HG03565 (cell line): Measurements from ENCODE around the gene RBP2.

Experiments
- ATAC-seq: cut with Tn5 transposase; IDR thresholded peaks from one replicate; pipeline ENCODE4 v1.9.1; 2021; ENCODE audit warnings: mild to moderate bottlenecking, moderate library complexity; ENCODE audit not compliant: unreplicated experiment

RBP2 gene

DNA sequence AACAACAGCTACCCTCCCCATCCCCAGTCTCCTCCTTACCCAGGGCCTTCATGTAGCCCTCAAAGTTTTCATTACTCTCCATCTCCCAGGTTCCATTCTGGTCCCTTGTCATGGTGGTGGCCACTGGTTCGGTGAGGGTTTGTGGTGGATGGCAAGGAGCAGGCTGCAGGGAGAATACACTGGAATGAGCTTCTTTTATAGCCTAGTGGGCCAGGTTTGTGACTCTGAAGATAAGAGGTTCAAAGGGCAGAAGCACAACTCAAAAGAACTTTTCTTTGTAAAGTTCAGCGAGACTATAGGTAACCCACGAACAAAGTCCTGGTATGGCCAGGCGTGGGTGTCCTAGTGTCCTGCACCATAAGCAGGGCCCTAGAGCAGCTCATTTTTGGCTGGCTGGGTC lies at the start of gene RBP2:
Gene RBP2 (minus strand): TSS at position 169 of the 400 bp plus-strand sequence. CDS start 57 bp downstream, at position 112.
- no peak for ATAC-seq

DNA sequence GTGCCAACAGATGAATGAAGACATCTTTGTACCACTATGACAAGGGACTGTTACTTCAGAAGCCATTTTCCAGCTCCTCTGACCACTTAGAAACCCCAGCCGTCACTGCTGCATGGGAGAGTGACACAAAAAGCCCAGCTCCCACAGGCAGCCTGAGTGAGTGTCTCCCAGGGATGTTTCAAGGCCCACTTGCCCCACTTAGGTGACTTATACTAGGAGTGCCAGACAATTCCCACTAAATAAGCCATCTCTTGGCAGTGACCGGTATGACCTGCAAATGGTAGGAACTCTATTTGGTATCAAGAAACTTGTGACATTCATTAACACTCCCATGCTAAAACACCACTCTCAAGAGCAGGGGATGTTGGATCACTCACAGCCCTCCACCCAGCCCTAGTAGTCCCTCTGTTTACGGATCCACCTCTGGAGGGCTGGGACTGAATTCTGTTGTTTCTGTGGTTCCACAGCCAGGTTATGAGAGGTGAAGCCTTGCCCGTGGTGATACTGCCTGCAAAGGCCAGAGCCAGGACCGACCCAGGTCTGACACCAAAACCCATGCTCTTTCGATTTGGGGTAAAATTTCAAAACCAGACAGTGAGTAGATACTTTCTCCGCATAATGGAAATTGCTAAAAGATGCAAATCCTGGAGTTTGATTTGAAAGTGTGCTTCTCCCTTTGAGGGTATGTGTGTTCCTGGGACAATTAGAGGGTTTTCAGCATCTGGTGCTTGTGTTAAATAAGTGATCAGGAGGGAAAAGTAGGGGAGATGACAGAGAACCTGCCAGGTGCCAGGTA lies 48.7 kb upstream of the RBP2 start:
- ATAC-seq: no peak

DNA sequence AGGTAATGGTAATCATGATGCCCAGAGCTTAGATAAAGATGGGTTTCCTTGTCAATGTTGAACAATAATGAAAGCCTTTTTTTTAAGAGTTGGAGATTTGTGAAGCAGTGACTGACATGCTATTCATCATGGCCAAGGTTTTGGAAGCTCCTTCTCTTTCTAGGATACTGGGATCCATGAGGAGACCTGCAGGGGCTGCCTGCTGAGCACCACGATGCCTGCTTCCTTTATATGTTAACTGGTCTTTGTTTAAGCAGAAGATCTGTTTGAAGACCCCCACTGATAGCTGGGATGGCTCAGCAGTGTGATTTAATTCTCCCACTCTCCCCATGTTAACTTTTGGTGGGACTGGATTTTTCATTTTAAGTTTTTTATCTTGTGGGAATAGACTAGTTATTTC lies 47.4 kb upstream of the RBP2 start:
- ATAC-seq: no peak

DNA sequence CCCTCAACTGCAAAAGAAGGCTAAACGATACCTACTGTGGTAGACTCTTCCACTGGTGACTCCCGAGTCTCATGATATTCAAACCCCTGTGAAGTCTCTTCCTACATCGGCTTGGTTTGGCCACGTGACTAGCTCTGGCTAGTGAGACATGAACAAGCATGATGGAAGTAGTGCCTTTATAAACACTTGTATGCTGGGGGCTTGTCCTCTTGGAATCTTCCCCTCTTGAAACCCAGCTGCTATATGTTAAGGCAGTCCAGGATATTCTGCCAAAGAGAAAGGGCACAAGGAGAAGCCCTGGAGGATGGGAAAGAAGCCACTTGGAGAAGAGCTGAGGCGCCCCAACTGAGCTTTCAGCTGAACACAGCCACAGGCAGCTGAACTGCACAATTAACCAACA lies 46.9 kb upstream of the RBP2 start:
- ATAC-seq: no peak

DNA sequence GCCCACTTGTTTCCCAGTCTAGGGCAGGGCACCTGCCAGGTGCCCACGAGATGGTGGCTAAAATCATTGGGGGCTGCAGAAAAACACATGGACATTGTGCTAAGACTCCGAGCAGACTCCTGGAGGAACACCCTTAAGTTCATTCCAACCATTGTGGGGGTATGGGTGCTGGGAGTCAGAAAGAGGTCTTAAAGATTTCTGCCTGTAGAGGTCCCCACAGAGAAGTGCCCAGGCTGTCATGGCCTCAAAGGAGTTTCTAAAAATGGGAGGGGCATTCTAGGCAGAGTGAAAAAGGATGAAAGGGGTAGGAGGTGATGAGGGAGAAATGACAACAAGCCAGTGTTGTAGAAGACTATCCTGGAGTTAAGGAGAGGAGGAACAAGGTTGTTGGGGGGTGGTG lies 46.1 kb upstream of the RBP2 start:
- ATAC-seq: no peak

DNA sequence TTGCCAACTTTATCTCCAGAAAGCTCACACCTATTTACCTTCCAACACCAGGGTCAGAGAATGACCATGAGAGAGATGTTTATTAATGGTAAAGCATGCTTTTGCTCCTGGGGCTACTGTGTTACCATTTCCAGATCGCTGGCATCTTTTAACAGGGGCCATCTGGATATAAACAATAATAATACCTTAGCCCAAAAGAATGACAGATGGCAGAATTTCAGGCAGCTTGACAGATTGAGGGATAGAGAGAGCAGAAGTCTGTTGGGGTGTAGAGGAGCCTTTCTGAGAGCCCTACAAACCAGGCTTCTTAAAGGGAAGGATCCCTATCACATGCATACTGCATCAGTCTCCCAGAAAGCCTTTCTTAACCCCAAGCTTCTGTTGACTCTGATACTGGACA lies 45.5 kb upstream of the RBP2 start:
- ATAC-seq: no peak

DNA sequence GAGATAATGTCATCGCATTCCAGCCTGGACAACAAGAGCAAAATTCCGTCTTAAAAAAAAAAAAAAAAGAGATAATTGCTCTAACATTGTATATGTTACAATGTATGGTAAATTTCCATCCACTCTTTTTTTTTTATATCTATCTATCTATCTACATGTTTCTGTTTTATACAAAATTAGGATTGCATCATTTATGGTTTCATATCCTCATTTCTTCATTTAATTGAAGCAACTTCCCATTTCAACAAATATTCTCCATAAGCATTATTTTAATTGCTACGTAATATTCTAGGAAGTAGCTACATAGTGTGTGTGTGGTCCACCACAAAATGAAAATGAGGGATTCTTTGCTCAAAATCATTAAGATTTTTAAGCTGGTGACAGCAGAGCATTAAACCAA lies 44.8 kb upstream of the RBP2 start:
- no peak for ATAC-seq

DNA sequence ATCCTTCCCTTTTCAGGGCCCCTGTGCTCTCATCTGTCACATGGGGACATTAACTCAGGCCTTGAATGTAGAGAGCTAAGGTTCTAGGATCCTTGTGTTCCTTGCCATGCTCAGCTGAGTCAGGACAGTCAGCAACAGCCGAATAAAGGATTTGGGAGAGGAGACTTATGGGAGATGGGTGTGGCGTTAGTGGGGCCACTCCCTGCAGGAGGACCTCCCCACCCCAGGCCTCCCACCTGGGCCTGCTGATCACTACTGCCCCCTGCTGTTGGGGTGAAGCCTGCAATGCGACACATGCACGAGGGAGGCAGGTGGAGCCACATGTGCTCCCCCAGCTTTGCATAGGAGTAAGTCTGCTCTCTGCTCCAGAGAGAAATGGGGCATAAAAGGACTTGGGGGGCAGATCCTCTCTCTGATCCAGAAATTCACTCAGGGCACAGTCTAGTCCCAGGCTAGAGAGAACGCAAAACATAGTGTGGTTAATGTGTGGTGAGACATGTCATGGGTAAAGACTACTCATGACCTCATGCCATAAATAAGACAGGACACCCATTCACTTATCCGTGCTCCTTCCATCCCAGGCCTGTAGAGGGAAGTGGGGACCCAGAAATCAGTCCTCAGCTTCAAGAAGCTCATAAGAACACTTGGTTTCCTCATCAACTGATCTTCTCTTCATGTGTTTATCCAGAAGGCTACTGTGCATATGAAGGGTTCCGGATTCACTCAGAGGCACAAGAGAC lies 43.9 kb upstream of the RBP2 start:
- ATAC-seq: no peak

DNA sequence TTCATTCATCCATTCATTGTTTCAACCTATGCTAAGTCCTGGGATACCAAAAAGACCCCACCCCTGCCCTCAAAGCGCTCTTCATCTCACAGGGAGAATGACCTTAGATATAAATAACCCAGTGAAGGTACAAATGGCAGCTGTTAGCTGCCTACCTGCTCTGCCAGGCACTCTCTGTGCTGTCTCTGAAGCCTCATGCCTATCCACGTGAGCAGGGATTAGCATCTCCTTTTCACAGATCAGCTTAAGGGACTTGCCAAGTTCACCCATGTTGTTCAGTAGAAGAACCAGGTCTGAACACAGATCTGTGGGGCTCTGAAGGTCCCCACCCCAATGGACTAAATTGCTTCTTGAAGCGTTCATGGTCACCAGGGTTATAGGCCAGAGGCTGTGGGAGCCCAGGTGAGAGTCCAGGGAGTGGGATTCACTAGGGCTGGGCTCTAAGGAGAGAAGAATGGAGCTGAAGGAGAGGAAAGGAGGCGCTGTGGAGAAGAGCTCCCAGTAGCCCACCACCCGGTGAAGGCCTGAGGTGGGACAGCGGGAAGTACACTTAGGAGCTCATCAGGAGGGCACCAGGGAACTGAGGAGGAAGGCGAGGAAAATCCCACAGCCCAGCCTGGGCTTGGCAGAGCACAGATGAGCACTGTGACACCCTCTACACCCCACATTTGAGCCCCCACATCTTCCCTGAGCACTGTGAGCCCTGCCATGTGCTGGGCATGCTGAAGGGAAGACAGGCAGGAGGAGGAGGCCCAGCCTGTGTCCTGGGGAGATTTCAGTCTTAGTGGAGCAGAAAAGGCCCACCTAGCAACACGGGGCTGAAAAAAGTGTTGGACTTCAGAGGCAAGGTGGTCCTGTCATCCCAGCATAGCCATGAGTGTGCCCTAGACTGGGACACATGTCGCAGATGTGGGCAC lies 42.9 kb upstream of the RBP2 start:
- ATAC-seq: no peak

DNA sequence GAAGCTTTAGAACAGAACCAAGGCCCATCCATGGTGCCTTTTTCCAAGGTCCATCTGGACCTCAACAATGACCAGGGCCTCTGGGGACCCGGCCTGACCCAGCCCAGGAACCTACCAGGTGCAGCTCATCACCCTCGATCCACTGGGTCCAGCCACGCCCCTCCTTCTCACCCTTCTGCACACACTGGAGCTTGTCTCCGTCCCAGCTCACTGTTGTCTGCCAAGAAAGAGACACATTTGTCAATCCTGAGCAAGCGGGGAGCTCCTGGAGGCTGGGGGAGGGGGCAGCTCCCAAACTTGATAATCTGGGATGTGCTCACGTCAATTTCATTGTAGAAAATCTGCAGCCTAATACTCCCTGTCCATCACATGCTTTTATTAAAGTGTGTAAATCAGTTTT lies 42.0 kb upstream of the RBP2 start:
- no peak for ATAC-seq

DNA sequence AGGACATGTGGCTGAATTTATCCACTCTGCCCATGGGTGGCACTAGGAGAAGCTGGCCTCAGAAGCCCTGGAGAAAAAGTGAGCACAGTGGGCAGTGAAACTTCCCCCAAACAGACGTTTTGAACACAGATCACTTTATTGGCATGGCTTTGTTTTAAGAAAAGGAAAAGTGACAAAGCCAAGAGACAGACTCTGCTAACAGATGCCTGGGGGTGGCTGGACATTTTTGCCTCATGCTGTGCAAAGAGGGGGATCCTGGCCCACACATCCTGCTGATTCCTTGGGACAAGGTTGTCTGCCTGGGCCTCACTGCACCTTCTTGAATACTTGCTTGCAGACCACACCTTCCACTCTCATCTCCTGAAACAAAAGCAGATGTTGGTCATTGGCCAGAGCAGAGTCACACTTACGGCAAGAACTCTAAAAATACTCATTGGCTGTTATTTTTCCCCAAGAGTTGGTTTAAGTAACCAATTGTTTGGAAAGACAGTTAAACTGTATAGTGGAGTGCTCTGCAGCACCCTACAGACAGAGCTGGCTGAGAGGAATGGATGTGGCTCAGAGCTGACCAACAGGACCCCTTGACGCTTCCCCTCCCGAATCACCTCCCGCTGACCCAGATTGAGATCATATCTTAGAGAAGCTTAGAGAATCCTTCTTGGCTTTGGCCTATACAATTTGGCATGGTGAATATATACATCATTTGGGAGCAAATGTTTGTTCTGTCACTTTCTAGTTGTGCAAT lies 41.2 kb upstream of the RBP2 start:
- ATAC-seq: no peak

DNA sequence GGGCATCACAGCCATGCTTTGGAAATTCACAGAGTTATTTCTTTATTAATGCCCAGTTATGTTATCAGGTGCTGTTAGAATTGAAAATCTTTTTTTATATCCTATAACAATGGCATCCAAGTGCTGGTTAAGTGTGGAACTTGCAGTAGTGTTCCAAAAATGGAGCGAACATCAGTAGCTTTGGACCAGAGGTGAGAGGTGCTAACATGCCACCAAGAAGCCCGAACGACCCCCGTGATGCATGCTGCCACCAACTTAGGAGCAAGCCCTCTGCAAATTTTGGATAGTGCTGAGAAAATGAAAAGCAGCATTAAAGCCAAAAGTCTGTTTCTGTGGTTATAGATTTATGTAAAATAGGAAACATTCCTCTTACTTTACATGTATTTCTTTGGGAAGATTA lies 38.4 kb upstream of the RBP2 start:
- ATAC-seq: no peak

DNA sequence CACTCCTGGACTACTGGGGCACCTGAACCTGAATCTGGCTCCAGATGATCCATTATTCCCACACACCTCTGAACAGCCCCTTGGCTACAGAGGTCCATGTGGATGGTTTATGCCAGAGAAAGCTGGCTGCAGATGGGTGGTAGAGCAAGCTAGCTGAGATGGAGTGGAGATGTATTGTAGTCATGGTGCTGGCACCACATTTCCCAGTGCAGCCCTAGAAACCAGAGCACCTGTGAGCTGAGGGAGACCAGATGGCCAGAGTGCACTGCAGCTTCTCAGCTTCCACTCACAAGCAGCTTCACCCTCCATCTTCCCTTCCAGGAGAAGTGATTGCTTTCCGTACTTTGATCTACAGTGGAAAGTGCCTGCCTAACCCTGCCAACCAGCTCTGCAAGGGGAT lies 33.3 kb upstream of the RBP2 start:
- no peak for ATAC-seq

DNA sequence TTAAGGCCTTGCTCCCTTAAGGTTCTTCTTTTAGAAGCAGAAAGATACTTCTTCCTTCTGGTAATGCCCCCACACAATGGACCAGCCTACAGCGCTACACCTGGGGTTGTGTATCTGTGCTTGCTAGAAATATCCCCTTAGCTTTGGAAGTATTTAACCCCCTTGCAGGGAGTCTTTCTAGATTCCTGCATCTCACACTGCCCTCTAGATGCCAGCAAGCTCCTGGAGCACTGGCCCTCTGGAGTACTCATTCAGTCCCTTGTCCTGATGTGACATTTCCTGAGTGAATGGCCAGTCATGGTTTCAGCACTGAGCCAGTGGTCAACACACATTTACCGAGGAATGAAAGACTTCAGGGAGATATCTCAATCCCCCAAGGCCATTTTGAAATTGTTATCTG lies 30.4 kb upstream of the RBP2 start:
- no peak for ATAC-seq

DNA sequence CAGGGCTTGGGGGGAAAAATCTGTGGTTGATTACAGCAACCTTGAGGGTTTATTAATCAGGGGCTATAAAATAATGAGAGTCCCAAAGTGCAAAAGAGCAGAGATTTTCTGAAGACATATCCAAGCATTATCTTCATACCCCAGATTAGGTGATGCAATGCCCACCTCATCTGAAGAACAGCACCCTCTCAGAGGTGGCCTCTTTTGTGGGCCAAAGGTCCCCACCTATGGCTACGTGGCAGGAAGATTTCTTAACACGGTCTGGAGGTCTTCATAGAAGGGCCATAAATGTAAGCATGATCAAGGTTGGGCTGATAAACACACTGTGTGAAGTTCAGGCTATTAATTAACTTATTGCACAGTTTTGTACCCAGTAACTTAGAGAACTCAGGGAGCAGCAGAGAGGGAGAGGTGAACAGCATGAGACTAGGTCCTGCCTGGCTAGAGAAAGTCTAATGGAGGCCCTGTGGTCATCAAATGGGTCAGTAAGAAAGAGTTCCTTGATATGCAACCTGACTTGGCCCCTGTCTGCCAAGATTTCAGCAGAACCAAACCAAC lies 29.6 kb upstream of the RBP2 start:
- ATAC-seq: no peak

DNA sequence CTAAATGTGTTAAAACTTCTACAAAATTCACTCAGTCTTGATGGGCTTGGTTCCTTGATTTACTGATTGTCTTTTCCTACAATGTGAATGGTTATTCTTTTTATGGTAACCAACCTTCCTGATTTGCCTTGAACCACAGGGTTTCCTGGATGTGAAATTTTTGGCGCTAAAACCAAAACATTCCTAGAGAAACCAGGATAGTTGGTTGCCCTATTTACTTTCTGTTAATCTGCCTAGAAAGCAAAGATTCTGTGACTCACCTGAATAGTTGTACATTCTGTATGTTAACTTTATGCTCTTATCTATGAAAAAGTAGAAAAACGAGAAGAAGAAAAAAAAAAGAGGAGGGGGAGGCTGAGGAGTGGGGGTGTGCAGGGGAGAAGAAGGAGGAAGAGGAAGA lies 23.2 kb upstream of the RBP2 start:
- no peak for ATAC-seq

DNA sequence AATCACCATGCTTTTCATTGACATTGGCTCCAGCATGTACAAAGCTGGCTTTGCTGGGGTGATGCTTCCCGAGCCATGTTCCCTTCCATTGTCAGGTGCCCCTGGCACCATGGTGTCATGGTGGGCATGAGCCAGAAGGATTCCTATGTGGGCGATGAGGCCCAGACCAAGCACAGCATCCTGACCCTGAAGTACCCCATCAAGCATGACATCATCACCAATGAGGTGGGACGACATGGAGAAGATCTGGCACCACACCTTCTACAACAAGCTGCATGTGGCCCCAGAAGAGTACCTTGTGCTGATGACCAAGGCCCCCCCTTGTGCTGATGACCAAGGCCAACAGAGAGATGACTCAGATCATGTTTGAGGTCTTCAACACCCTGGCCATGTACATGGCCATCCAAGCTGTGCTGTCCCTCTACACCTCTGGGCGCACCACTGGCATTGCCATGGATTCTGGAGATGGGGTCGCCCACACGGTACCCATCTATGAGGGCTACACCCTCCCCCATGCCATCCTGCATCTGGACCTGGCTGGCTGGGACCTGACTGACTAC lies 17.6 kb upstream of the RBP2 start:
- ATAC-seq: no peak

DNA sequence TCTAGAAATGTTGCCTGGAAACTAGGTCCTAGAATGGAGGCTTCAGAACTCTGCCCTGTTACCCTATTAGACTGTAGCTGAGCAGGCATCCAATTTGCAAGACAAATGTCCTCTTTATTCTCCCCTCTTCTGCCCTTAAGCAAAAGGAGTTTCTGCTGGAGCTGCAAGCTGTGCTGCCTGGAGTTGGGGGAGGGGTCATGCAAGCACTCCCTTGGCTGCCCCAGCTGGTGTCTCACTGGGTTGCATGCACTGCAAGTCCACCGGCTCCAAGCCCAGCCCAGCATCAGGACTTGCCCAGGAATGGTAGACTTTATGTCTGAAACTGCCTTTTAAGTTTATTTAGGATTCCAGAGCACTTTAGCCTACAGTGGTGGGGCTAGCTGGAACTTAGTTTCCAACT lies 15.7 kb upstream of the RBP2 start:
- ATAC-seq: no peak

DNA sequence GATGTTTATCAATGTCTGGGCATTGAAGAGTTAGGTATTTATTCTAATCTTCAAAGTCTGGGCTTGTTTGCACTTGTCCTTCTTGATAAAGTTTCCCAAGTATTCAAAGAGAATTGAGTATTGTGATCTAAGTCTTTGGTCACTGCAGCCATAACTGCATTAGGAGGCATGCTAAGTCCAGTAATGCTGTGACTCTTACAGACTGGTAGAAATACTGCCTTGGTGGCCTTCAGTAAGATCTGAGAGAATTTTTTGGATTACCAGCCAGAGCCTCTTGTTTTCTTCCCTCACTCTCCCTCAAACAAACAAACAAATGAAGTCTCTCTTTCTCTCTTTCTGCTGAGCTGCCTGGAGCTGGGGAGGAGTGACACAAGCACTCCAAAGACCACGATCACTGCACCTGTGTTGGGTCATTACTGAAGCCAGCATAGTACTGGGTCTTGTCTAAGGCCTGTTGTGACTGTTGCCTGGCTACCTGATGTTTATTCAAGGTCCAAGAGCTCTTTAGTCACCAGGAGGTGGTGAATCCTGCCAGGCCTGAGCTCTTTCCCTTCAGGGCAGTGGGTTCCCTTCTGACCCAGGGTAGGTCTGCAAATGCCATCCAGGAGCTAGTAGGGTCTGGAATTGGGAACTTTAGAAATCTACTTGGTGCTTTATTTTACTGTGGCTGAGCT lies 14.8 kb upstream of the RBP2 start:
- no peak for ATAC-seq

DNA sequence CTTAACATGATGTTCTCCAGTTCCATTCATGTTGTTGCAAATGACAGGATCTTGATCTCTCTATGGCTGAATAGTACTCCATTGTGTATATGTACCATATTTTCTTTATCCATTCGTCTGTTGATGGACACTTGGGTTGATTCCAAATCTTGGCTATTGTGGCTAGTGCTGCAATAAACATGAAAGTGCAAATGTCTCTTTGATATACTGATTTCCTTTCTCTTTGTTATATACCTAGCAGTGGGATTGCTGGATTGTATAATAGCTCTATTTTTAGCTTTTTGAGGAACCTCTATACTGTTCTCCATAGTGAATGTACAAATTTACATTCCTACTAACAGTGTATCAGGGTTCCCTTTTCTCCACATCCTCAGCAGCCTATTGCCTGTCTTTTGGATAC lies 5.9 kb upstream of the RBP2 start:
- ATAC-seq: no peak
